ENCODE measurements around the gene TRIP12.
"Not testable (repeated sequence)": the region's sequence is repeated elsewhere in the genome, so short reads cannot be mapped to it uniquely, and the experiment has no call there.

Gene TRIP12

DNA sequence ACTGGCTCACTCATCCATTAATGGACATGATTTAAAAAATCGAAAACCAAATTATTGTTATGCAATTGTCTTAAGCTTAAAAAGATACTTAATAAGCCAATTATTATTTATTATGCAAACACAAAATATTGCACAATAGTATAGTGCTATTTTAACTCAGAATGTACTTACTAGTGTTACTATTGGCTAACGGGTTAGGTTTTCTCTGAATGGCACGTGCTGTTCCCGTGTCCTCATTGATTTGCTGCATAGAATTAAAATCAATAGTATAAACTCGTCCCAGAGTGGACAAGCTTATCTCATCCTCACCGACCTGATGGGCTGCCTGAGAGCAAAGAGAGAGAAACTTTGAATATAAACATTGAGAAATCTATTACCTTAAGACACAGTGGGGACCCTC is 116.2 kb downstream of the TRIP12 start:
- DNase-seq (ENCODE audit: insufficient read length, low spot score) (no peak), FAIRE-seq (no peak)
- TF ChIP-seq, protein P1, sequence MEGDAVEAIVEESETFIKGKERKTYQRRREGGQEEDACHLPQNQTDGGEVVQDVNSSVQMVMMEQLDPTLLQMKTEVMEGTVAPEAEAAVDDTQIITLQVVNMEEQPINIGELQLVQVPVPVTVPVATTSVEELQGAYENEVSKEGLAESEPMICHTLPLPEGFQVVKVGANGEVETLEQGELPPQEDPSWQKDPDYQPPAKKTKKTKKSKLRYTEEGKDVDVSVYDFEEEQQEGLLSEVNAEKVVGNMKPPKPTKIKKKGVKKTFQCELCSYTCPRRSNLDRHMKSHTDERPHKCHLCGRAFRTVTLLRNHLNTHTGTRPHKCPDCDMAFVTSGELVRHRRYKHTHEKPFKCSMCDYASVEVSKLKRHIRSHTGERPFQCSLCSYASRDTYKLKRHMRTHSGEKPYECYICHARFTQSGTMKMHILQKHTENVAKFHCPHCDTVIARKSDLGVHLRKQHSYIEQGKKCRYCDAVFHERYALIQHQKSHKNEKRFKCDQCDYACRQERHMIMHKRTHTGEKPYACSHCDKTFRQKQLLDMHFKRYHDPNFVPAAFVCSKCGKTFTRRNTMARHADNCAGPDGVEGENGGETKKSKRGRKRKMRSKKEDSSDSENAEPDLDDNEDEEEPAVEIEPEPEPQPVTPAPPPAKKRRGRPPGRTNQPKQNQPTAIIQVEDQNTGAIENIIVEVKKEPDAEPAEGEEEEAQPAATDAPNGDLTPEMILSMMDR (IDR thresholded peaks at IDR 0.05; ENCODE audit: insufficient read depth, missing control alignments), result no peak

DNA sequence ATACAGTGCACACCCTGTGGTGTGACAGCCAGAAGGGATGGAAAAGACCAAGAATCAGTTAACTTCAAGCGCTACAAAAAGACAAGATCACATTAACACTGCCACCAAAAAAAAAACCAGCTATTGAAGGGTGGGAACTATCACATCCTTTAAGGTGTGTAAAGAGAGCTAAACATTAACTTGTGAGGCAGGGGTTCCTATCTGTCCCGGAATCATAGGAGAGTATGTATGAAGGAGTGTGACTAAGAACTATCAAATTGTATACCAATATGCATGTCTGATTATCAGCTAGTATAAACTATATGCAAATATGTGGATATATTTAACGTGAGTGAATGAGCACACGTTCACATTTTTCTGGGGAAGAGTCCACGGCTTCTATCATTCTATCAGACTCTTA is 119.0 kb downstream of the TRIP12 start:
- DNase-seq (ENCODE audit: insufficient read length, low spot score) (no peak), FAIRE-seq (no peak)
- TF ChIP-seq, protein P1 (IDR thresholded peaks at IDR 0.05; ENCODE audit: insufficient read depth, missing control alignments), result no peak

DNA sequence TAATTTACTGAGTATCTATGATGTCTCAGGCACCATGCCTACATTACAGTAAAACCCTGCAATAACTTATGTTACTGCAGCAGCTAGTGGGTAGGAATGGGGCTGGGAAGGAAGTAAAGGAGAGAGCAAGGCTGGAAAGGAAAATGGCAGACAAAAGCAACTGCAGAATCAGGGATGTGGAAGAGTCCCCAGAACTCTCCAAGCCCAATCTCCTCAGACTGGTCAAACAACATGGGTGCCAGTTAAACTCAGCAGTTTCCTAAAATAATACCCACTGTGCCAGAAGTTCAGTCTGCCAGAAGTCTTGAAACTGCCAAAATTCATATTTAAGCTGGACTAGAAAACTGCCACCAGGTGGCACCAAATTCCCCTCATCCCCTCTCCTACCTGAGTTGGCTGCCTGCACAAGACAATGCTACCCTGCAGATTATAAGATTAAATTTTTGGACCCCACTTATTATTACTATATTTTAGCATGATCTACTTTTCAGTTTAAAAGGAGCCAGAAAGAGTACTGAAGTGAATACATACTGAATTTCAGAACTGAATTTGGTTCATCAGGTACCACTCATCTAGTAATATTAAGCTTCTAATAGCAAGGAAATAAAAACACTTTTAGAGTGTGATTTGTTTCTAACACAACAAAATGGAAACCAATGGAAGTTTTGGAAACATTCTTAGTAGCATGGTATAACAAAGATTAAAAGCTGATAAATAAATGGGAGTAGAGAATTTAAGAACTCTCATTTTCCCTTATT is 120.6 kb downstream of the TRIP12 start:
- TF ChIP-seq, protein P1 (IDR thresholded peaks at IDR 0.05; ENCODE audit: insufficient read depth, missing control alignments), result peak; percentile 71
- FAIRE-seq (peak; percentile 32), DNase-seq (ENCODE audit: insufficient read length, low spot score) (no peak)

DNA sequence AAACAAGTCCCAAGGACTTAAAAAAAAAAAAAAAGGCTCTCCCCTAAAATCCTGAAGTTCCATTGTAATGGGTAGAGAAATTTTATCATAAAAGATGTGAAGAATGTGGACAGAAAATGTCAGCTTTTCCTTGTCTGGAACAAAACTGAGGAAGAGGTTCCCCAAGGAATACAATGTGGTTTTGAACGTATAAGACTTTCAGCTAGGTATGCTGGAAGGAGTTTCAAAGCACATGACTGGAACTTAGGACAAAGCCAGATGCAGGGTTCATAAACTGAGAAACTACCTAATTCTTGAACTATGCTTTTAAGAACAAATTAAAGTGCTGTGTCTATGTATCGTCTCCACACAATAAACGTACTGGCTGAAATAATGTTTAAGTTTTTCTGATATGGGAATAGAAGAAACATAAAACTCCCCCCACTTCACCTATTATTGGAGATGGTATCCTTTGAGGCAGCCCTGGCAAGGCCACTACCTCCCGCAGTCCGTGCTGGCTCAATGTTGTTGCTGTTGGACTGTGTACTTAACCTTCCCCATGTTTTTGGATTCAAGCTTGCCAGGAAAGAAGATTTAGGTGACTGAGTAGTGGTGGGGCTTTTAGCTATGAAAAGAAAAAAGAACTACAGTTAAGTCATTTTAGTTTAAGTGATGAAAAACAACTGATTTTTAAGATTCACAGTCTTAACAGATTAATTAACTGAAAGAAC is 123.2 kb downstream of the TRIP12 start:
- DNase-seq (ENCODE audit: insufficient read length, low spot score), result no peak
- FAIRE-seq, result no peak
- TF ChIP-seq, protein P1 (IDR thresholded peaks at IDR 0.05; ENCODE audit: insufficient read depth, missing control alignments), result no peak

DNA sequence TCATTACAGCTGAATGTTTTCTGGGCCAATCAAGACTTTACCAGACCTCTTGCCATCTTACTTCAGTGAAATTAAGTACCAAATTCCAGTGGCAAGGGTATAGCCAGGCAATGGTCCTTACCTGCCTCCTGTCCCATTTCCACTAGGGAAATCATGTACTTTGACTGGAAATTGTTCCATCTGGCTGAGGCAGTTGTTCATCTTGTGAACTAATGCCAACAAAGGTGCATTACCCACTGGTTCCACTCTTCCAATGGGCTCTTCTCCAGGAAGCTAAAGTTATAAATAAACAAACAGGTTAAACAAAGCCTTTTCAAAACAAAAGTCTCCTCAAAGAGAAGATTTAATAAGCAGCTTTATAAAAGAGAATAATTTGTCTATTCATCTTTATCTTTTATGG is 126.8 kb downstream of the TRIP12 start:
- DNase-seq (ENCODE audit: insufficient read length, low spot score) (no peak), FAIRE-seq (no peak)
- TF ChIP-seq, protein P1 (IDR thresholded peaks at IDR 0.05; ENCODE audit: insufficient read depth, missing control alignments), result no peak

DNA sequence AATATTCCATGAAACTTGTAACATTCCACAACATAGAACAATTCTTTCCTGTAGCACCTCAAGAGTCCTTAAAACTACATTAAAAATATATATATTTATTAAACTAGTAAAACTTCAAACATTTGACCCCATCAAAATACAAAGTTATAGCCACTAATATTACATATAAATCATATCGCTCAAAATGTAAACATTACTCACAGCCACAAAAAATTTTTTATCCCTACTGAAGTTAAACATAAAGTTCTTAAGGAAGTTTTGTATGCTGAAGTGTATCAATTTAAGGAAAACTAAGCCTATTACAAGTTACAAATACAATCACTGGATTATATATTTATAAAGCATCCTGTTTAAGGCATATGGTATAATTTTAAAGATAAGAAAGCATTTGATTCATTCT is 127.2 kb downstream of the TRIP12 start:
- TF ChIP-seq, protein P1 (IDR thresholded peaks at IDR 0.05; ENCODE audit: insufficient read depth, missing control alignments), result no peak
- DNase-seq (ENCODE audit: insufficient read length, low spot score) (no peak), FAIRE-seq (no peak)

DNA sequence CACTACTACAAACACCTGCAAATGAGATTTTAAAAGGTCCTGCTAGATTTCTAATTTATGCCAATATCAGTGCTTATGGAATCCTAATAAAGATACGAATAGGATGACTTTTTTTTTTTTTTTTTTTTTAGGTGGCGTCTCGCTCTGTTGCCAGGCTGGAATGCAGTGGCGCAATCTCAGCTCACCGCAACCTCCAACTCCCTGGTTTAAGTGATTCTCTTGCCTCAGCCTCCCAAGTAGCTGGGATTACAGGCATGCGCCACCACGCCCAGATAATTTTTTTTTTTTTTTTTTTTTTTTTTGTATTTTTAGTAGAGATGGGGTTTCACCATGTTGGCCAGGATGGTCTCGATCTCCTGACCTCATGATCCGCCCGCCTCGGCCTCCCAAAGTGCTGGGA is 135.5 kb downstream of the TRIP12 start:
- not testable (repeated sequence) for DNase-seq (ENCODE audit: insufficient read length, low spot score); FAIRE-seq
